ENCODE measurements around the gene SLC27A1. TPM values are rescaled to one million over a fixed set of nuclear protein-coding genes. Genes with fewer than 3 reads are reported as not detected.
"Not testable (repeated sequence)": the region's sequence is repeated elsewhere in the genome, so short reads cannot be mapped to it uniquely, and the experiment has no call there.

SLC27A1 gene
- total RNA-seq, 4 donors from 2014 or later, result 25.3 to 53.4 (median 39.5) TPM

- peak in 1 of 2 donors; percentile 87 for DNase-seq (ENCODE audit: low spot score in 2 of 2)
- Histone ChIP-seq H3K27ac (peak overlapping the region; percentile 83), H3K4me3 (peak overlapping the region; percentile 74), H3K27me3 (no peaks in the 10 kb centered on the region), H3K9me3 (no peaks in the 10 kb centered on the region), H3K4me1 (peaks cover 43% of the 10 kb centered on the region), H3K36me3 (no peaks in the 10 kb centered on the region)
- WGBS, result 35% methylated on average over 24 of the region's 25 CpGs
- TF ChIP-seq POLR2AphosphoS5 (IDR thresholded peaks at IDR 0.05) (no peak), POLR2A (IDR thresholded peaks at IDR 0.05) (no peak), EP300 (IDR thresholded peaks at IDR 0.05) (no peak)
- TF ChIP-seq, protein P1, sequence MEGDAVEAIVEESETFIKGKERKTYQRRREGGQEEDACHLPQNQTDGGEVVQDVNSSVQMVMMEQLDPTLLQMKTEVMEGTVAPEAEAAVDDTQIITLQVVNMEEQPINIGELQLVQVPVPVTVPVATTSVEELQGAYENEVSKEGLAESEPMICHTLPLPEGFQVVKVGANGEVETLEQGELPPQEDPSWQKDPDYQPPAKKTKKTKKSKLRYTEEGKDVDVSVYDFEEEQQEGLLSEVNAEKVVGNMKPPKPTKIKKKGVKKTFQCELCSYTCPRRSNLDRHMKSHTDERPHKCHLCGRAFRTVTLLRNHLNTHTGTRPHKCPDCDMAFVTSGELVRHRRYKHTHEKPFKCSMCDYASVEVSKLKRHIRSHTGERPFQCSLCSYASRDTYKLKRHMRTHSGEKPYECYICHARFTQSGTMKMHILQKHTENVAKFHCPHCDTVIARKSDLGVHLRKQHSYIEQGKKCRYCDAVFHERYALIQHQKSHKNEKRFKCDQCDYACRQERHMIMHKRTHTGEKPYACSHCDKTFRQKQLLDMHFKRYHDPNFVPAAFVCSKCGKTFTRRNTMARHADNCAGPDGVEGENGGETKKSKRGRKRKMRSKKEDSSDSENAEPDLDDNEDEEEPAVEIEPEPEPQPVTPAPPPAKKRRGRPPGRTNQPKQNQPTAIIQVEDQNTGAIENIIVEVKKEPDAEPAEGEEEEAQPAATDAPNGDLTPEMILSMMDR (IDR thresholded peaks at IDR 0.05), result no peak
Measured at GRCh38 chr19:17468302-17469091, 1.8 kb upstream of the SLC27A1 start.

- H3K27ac ChIP-seq, result peak overlapping the region; percentile 83
- no peak for DNase-seq (ENCODE audit: low spot score in 2 of 2)
- TF ChIP-seq POLR2AphosphoS5 (IDR thresholded peaks at IDR 0.05) (no peak), EP300 (IDR thresholded peaks at IDR 0.05) (no peak), POLR2A (IDR thresholded peaks at IDR 0.05) (no peak)
- TF ChIP-seq, protein P1 (IDR thresholded peaks at IDR 0.05), result no peak
- WGBS, result 5% methylated on average over 19 of the region's 19 CpGs
- H3K9me3 ChIP-seq, result no peaks in the 10 kb centered on the region
- H3K27me3 ChIP-seq, result no peaks in the 10 kb centered on the region
- H3K4me3 ChIP-seq, result peak overlapping the region; percentile 74
- H3K4me1 ChIP-seq, result peaks cover 43% of the 10 kb centered on the region
- H3K36me3 ChIP-seq, result no peaks in the 10 kb centered on the region
Measured at GRCh38 chr19:17469092-17469480, 1.2 kb upstream of the SLC27A1 start.

- DNase-seq (ENCODE audit: low spot score in 2 of 2), result peak; percentile 99
- WGBS, result under 1% methylated on average over 23 of the region's 31 CpGs
- peak in 1 of 3 donors; percentile 49 for TF ChIP-seq POLR2AphosphoS5 (IDR thresholded peaks at IDR 0.05)
- TF ChIP-seq, protein P1 (IDR thresholded peaks at IDR 0.05), result no peak
- TF ChIP-seq POLR2A (IDR thresholded peaks at IDR 0.05), result no peak
- Histone ChIP-seq H3K9me3 (no peaks in the 10 kb centered on the region), H3K27me3 (no peaks in the 10 kb centered on the region), H3K4me3 (peak overlapping the region; percentile 74), H3K27ac (peak overlapping the region; percentile 83), H3K36me3 (no peaks in the 10 kb centered on the region), H3K4me1 (peaks cover 43% of the 10 kb centered on the region)
Measured at GRCh38 chr19:17469481-17470067, 750 bp upstream of the SLC27A1 start.

GRCh38 chr19:17471410-17472125 lies 1.2 kb downstream of the SLC27A1 start:
- Histone ChIP-seq H3K27ac (peak overlapping the region; percentile 83), H3K4me1 (peaks cover 54% of the 10 kb centered on the region), H3K36me3 (no peaks in the 10 kb centered on the region), H3K27me3 (no peaks in the 10 kb centered on the region), H3K9me3 (no peaks in the 10 kb centered on the region), H3K4me3 (peak overlapping the region; percentile 74)
- no peak for DNase-seq (ENCODE audit: low spot score in 2 of 2)
- WGBS, result 51% methylated on average over 12 of the region's 12 CpGs
- TF ChIP-seq POLR2A (IDR thresholded peaks at IDR 0.05) (no peak), EP300 (IDR thresholded peaks at IDR 0.05) (no peak), POLR2AphosphoS5 (IDR thresholded peaks at IDR 0.05) (no peak)
- TF ChIP-seq, protein P1 (IDR thresholded peaks at IDR 0.05), result no peak

- no peaks in the 10 kb centered on the region for H3K36me3 ChIP-seq
- no peak for DNase-seq (ENCODE audit: low spot score in 2 of 2)
- H3K27ac ChIP-seq, result no peak overlapping the region
- peaks cover 45% of the 10 kb centered on the region for H3K4me1 ChIP-seq
- H3K27me3 ChIP-seq, result no peaks in the 10 kb centered on the region
- TF ChIP-seq POLR2A (IDR thresholded peaks at IDR 0.05) (no peak), POLR2AphosphoS5 (IDR thresholded peaks at IDR 0.05) (no peak), EP300 (IDR thresholded peaks at IDR 0.05) (no peak)
- TF ChIP-seq, protein P1 (IDR thresholded peaks at IDR 0.05), result no peak
- H3K4me3 ChIP-seq, result no peak overlapping the region
- WGBS, result 60% methylated on average over 9 of the region's 9 CpGs
- H3K9me3 ChIP-seq, result no peaks in the 10 kb centered on the region
Measured at GRCh38 chr19:17473041-17473440, 2.7 kb downstream of the SLC27A1 start.

DNA sequence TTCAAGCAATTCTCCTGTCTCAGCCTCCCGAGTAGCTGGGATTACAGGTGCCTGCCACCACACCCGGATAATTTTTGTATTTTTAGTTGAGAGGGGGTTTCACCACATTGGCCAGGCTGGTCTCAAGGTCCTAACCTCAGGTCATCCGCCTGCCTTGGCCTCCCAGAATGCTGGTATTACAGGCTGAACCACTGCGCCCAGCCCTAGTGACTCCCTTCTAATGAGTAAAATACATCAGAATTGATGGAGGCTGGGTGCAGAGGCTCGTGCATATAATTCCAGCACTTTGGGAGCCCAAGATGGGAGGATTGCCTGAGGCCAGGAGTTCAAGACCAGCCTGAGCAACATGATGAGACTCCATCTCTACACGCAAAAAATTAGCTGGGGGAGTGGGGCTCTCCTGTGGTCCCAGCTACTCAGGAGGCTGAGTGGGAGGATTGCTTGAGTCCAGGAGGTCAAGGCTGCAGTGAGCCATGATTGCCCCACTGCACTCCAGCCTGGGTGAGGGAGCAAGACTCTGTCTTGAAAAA lies 4.8 kb downstream of the SLC27A1 start:
- H3K9me3 ChIP-seq; H3K36me3 ChIP-seq; H3K4me3 ChIP-seq; H3K27me3 ChIP-seq; DNase-seq (ENCODE audit: low spot score in 2 of 2): not testable (repeated sequence)
- Histone ChIP-seq H3K27ac (peak overlapping the region; percentile 43), H3K4me1 (peaks cover 32% of the 10 kb centered on the region)
- 86% methylated on average over 6 of the region's 6 CpGs for WGBS

Measured in suprapubic skin (tissue), 4 donors.